PC-3 (cell line): ENCODE data around the gene RGS12. TPM values are rescaled to one million over a fixed set of nuclear protein-coding genes. Genes with fewer than 3 reads are reported as not detected.

Experiments used
- ATAC-seq: fragments of 200-7000 bp; cut with Tn5 transposase; 2 replicates; pipeline ENCODE4 v1.9.1; 2020; ENCODE audit warnings: mild to moderate bottlenecking, moderate library complexity
- BruUV-seq: library from RNA; stranded (reverse); fragments of 400-500 nt; replicated peaks from 2 replicates; lab custom pipeline; 2021; lab: Mats Ljungman, UMichigan
- CTCF ChIA-PET: fragments of 300-600 bp; sonication (Branson Sonifier 250); formaldehyde crosslinking; loops from one replicate; lab custom pipeline; 2022; ENCODE audit warnings: antibody characterized with exemption; lab: Charles Lee
- POLR2A ChIA-PET: fragments of 300-600 bp; sonication (Branson Sonifier 250); formaldehyde crosslinking; loops from one replicate; lab custom pipeline; 2022; ENCODE audit warnings: antibody characterized with exemption; ENCODE audit not compliant: unreplicated experiment; lab: Charles Lee
- DNase-seq: peaks from one replicate; pipeline ENCODE4 v3.0.0-alpha.2; 2015
- H2AFZ ChIP-seq: fragments of 300-600 bp; sonication (generic); 2 replicates; pipeline ENCODE4 v1.6.0; 2016; ENCODE audit warnings: antibody characterized with exemption, low read length
- H3F3A ChIP-seq: fragments of 300-600 bp; sonication (generic); one replicate; pipeline ENCODE4 v1.6.0; 2017; ENCODE audit warnings: antibody characterized with exemption, low read length, control low read depth, mild to moderate bottlenecking; ENCODE audit not compliant: unreplicated experiment
- H3K27ac ChIP-seq: fragments of 300-600 bp; sonication (generic); 2 replicates; pipeline ENCODE4 v1.5.1; 2016; ENCODE audit warnings: mild to moderate bottlenecking, low read length
- H3K27me3 ChIP-seq: fragments of 300-600 bp; sonication (generic); 2 replicates; pipeline ENCODE4 v1.6.1; 2016; ENCODE audit warnings: low read length, mixed read lengths
- H3K36me3 ChIP-seq: fragments of 300-600 bp; sonication (generic); 2 replicates; pipeline ENCODE4 v1.6.1; 2016; ENCODE audit warnings: low read depth, mixed run types, low read length, mixed read lengths
- H3K4me1 ChIP-seq: fragments of 300-600 bp; sonication (generic); 2 replicates; pipeline ENCODE4 v1.5.1; 2016; ENCODE audit warnings: low read length; ENCODE audit not compliant: insufficient read depth
- H3K4me2 ChIP-seq: fragments of 300-600 bp; sonication (generic); 2 replicates; pipeline ENCODE4 v1.6.0; 2016; ENCODE audit warnings: low read length
- H3K4me3 ChIP-seq: fragments of 300-600 bp; sonication (generic); 2 replicates; pipeline ENCODE4 v1.5.1; 2016; ENCODE audit warnings: mild to moderate bottlenecking, low read length, mixed read lengths
- H3K79me2 ChIP-seq: fragments of 300-600 bp; sonication (generic); 2 replicates; pipeline ENCODE4 v1.6.1; 2017; ENCODE audit warnings: low read length, mixed read lengths
- H3K9ac ChIP-seq: fragments of 300-600 bp; sonication (generic); 2 replicates; pipeline ENCODE4 v1.6.0; 2016; ENCODE audit warnings: mild to moderate bottlenecking, low read length
- H3K9me2 ChIP-seq: fragments of 300-600 bp; sonication (generic); replicated peaks from 2 replicates; pipeline ENCODE4 v1.6.1; 2016; ENCODE audit warnings: mixed run types, low read length, mixed read lengths
- H3K9me3 ChIP-seq: fragments of 300-600 bp; sonication (generic); 2 replicates; pipeline ENCODE4 v1.6.1; 2016; ENCODE audit warnings: low read length, mixed read lengths
- H4K20me1 ChIP-seq: fragments of 300-600 bp; sonication (generic); 2 replicates; pipeline ENCODE4 v1.6.1; 2016; ENCODE audit warnings: low read length, mixed read lengths
- EZH2 ChIP-seq: fragments of 300-600 bp; sonication (generic); IDR thresholded peaks from one replicate; pipeline ENCODE4 v1.6.1; 2017; ENCODE audit warnings: antibody characterized with exemption, mild to moderate bottlenecking, low read length; ENCODE audit not compliant: unreplicated experiment
- EZH2phosphoT487 ChIP-seq: fragments of 300-600 bp; sonication (generic); IDR thresholded peaks from 2 replicates; pipeline ENCODE4 v1.6.1; 2018; ENCODE audit warnings: mild to moderate bottlenecking, antibody characterized with exemption, low read length, borderline replicate concordance
- intact Hi-C: fragments of 100-400 bp; cut with micrococcal nuclease; formaldehyde crosslinking; loops from 2 replicates; pipeline ENCODE4 v1.9.0; 2023
- total RNA-seq: library from RNA; depleted of rRNA; stranded (reverse); fragments of >200 nt; gene quantifications from 2 replicates; pipeline ENCODE4 v1.2.3, GENCODE V29; 2014
- TF ChIP-seq, protein P1 (sequence below): fragments of 300-600 bp; sonication (generic); conservative IDR thresholded peaks from 2 replicates; pipeline ENCODE4 v1.5.1; 2017; ENCODE audit warnings: antibody characterized with exemption, low read depth, mild to moderate bottlenecking, low read length

Gene RGS12
- total RNA-seq, 1 experiment from 2014 or later: 10.3 TPM

GRCh38 chr4:3262208-3263052, 30.4 kb upstream of the RGS12 start:
- no peak overlapping the region for H3K4me2 ChIP-seq
- intact Hi-C loops: no loop called here
- ChIA-PET POLR2A (no interaction called here), CTCF (no interaction called here)
- H3K36me3 ChIP-seq: no peaks in the 10 kb centered on the region
- peaks cover 11% of the 10 kb centered on the region for H3K4me1 ChIP-seq
- H3K79me2 ChIP-seq: no peaks in the 10 kb centered on the region
- TF ChIP-seq EZH2 (no peak), EZH2phosphoT487 (no peak)
- TF ChIP-seq, protein P1, sequence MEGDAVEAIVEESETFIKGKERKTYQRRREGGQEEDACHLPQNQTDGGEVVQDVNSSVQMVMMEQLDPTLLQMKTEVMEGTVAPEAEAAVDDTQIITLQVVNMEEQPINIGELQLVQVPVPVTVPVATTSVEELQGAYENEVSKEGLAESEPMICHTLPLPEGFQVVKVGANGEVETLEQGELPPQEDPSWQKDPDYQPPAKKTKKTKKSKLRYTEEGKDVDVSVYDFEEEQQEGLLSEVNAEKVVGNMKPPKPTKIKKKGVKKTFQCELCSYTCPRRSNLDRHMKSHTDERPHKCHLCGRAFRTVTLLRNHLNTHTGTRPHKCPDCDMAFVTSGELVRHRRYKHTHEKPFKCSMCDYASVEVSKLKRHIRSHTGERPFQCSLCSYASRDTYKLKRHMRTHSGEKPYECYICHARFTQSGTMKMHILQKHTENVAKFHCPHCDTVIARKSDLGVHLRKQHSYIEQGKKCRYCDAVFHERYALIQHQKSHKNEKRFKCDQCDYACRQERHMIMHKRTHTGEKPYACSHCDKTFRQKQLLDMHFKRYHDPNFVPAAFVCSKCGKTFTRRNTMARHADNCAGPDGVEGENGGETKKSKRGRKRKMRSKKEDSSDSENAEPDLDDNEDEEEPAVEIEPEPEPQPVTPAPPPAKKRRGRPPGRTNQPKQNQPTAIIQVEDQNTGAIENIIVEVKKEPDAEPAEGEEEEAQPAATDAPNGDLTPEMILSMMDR: no peak
- H4K20me1 ChIP-seq: no peaks in the 10 kb centered on the region
- H3K27me3 ChIP-seq: no peaks in the 10 kb centered on the region
- no peaks in the 10 kb centered on the region for H3F3A ChIP-seq
- H3K9me3 ChIP-seq: no peaks in the 10 kb centered on the region
- H2AFZ ChIP-seq: no peak overlapping the region
- no peak overlapping the region for H3K9ac ChIP-seq
- DNase-seq (no peak), ATAC-seq (no peak)
- no peak overlapping the region for H3K4me3 ChIP-seq
- no peaks in the 10 kb centered on the region for H3K9me2 ChIP-seq
- H3K27ac ChIP-seq: no peak overlapping the region
- BruUV-seq: no TSS peak

DNA sequence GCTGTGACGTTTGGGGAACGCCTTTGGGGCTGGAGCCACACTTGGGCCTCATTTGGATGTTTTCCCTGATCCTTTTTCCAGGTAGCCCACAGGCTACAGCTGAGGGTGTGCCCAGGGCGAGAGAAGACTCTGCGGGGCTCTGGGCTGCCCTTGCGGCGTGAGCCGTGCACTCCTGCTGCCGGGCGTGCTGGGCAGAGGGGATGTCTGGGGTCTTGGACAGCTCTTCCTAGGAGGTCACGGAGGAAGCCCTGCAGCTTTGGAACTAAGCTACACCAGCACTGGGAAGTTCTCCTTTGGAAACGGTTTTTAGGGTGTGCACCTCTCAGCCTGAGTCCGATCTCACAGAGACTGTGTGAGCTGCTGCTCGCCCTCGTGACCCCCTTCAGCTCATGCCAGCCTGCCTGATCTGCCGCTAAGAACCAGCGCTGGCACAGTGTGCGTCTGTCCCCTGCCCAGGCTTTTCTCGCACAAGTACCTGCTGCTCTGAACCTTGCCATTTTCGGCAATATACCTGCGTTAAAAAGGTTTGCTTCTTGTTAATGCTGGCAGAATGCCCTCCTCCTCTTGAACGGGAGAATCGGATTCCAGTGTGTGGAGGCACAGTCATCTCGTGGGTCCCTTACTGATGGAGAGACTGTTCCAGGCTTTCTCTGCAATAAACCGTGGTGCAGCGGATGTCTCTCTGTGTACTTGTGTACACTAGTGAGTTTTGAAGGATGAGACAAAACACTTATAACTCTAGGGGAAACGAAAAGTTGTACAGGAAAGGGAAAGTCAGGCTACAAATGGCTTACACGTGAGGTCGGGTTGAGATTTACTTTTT, 29.6 kb upstream of the RGS12 start:
- Histone ChIP-seq H3K9ac (no peak overlapping the region), H3K4me2 (no peak overlapping the region), H3K27ac (no peak overlapping the region), H3K4me3 (no peak overlapping the region), H3K79me2 (no peaks in the 10 kb centered on the region), H4K20me1 (no peaks in the 10 kb centered on the region), H3K9me2 (no peaks in the 10 kb centered on the region), H3K27me3 (no peaks in the 10 kb centered on the region), H3K36me3 (no peaks in the 10 kb centered on the region), H2AFZ (no peak overlapping the region), H3K4me1 (peaks cover 3% of the 10 kb centered on the region; the same call in 1 of the 2 replicates), H3K9me3 (no peaks in the 10 kb centered on the region), H3F3A (no peaks in the 10 kb centered on the region)
- intact Hi-C loops: no loop called here
- no peak for DNase-seq
- ATAC-seq: no peak
- ChIA-PET CTCF (no interaction called here), POLR2A (no interaction called here)
- no TSS peak for BruUV-seq
- TF ChIP-seq EZH2phosphoT487 (no peak), EZH2 (no peak)
- TF ChIP-seq, protein P1: no peak

- no peaks in the 10 kb centered on the region for H3F3A ChIP-seq
- H3K36me3 ChIP-seq: no peaks in the 10 kb centered on the region
- ATAC-seq (no peak), DNase-seq (no peak)
- no peaks in the 10 kb centered on the region for H3K79me2 ChIP-seq
- intact Hi-C loops: no loop called here
- H3K9ac ChIP-seq: no peak overlapping the region
- no peaks in the 10 kb centered on the region for H3K27me3 ChIP-seq
- ChIA-PET POLR2A (no interaction called here), CTCF (no interaction called here)
- no TSS peak for BruUV-seq
- H3K9me2 ChIP-seq: no peaks in the 10 kb centered on the region
- no peak overlapping the region for H3K4me3 ChIP-seq
- H4K20me1 ChIP-seq: no peaks in the 10 kb centered on the region
- no peak overlapping the region for H3K27ac ChIP-seq
- no peak overlapping the region for H3K4me2 ChIP-seq
- H3K9me3 ChIP-seq: no peaks in the 10 kb centered on the region
- no peak overlapping the region for H2AFZ ChIP-seq
- no peaks in the 10 kb centered on the region for H3K4me1 ChIP-seq
- TF ChIP-seq EZH2: no peak
- TF ChIP-seq EZH2phosphoT487: no peak
- TF ChIP-seq, protein P1: no peak
These were observed 29.0 kb upstream of the RGS12 start for GRCh38 chr4:3263876-3264193.
